Measurements from ENCODE around the gene PRR23E. TPM values are rescaled to one million over a fixed set of nuclear protein-coding genes. Genes with fewer than 3 reads are reported as not detected.

PRR23E gene
- total RNA-seq, 1 experiment from 2014 or later = not detected

- Histone ChIP-seq H3K9me3 (no peaks in the 10 kb centered on the region), H3K27me3 (replicated peaks; ENCODE audit: control insufficient read depth, insufficient read depth, low read length) (no peaks in the 10 kb centered on the region; the same call in 1 of the 2 replicates), H3K36me3 (ENCODE audit: control insufficient read depth, insufficient read depth, low read length) (no peaks in the 10 kb centered on the region), H3K4me3 (ENCODE audit: low read depth, low read length) (no peak overlapping the region), H3K4me1 (no peaks in the 10 kb centered on the region)
- Mint-ChIP-seq H3K9me3 (ENCODE audit: unreplicated experiment) (no peaks in the 10 kb centered on the region), H3K4me3 (ENCODE audit: unreplicated experiment) (no peak overlapping the region), H3K27ac (ENCODE audit: unreplicated experiment) (no peak overlapping the region), H3K4me1 (ENCODE audit: low read depth, unreplicated experiment) (no peaks in the 10 kb centered on the region), H3K36me3 (ENCODE audit: insufficient read depth, unreplicated experiment) (no peaks in the 10 kb centered on the region), H3K27me3 (ENCODE audit: insufficient read depth, unreplicated experiment) (peaks cover 22% of the 10 kb centered on the region)
- BruUV-seq (replicated peaks) = no TSS peak
- ChIA-PET POLR2A (no interaction called here), CTCF (no interaction called here)
- TF ChIP-seq CTCF (IDR thresholded peaks at IDR 0.05; ENCODE audit: insufficient read depth in 1 of 2, low read depth in 1 of 2, low read length in 1 of 2, severe bottlenecking in 1 of 2, unreplicated experiment in 1 of 2) = no peak
- no peak for DNase-seq
- intact Hi-C loops (cut with micrococcal nuclease; ENCODE audit: unreplicated experiment) = loop anchor here (10.0 kb wide), 1 partner anchor 416 kb away; no protein-coding TSS in a partner anchor
These were observed 22.1 kb upstream of the PRR23E start for GRCh38 chr3:127170814-127171213.

GRCh38 chr3:127171320-127171719 lies 21.6 kb upstream of the PRR23E start:
- no peak for DNase-seq
- no TSS peak for BruUV-seq (replicated peaks)
- no peaks in the 10 kb centered on the region for H3K36me3 ChIP-seq (ENCODE audit: control insufficient read depth, insufficient read depth, low read length)
- H3K9me3 ChIP-seq = no peaks in the 10 kb centered on the region
- CTCF ChIA-PET = no interaction called here
- no peak overlapping the region for H3K27ac Mint-ChIP-seq (ENCODE audit: unreplicated experiment)
- no peaks in the 10 kb centered on the region for H3K36me3 Mint-ChIP-seq (ENCODE audit: insufficient read depth, unreplicated experiment)
- H3K4me3 Mint-ChIP-seq (ENCODE audit: unreplicated experiment) = no peak overlapping the region
- no peaks in the 10 kb centered on the region for H3K9me3 Mint-ChIP-seq (ENCODE audit: unreplicated experiment)
- intact Hi-C loops (cut with micrococcal nuclease; ENCODE audit: unreplicated experiment) = loop anchor here (10.0 kb wide), 1 partner anchor 417 kb away; no protein-coding TSS in a partner anchor
- H3K4me1 ChIP-seq = no peaks in the 10 kb centered on the region
- H3K4me3 ChIP-seq (ENCODE audit: low read depth, low read length) = no peak overlapping the region
- no peaks in the 10 kb centered on the region; the same call in 1 of the 2 replicates for H3K27me3 ChIP-seq (replicated peaks; ENCODE audit: control insufficient read depth, insufficient read depth, low read length)
- POLR2A ChIA-PET = no interaction called here
- peaks cover 18% of the 10 kb centered on the region for H3K27me3 Mint-ChIP-seq (ENCODE audit: insufficient read depth, unreplicated experiment)
- no peak for TF ChIP-seq CTCF (IDR thresholded peaks at IDR 0.05; ENCODE audit: insufficient read depth in 1 of 2, low read depth in 1 of 2, low read length in 1 of 2, severe bottlenecking in 1 of 2, unreplicated experiment in 1 of 2)
- H3K4me1 Mint-ChIP-seq (ENCODE audit: low read depth, unreplicated experiment) = no peaks in the 10 kb centered on the region

DNA sequence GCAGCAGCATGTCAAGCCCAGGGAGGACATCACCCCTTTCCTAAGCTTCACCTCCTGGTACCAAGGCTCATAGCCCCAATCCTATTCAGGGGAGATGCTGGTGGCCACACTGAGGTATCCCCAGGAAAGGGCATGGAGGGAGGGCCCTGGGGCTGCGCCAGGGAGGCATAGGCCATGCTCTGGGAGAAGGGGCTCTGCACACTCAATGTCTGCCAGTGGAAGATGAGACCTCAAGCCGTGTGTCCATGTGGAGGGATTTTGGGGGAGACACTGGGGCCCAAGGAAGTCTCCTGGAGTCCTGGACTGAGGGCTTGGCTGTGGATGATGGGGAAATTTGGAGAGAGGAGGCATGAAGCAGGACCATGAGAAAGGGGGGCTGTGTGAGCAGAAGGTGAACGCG lies 21.2 kb upstream of the PRR23E start:
- no peak for DNase-seq
- Mint-ChIP-seq H3K27ac (ENCODE audit: unreplicated experiment) (no peak overlapping the region), H3K36me3 (ENCODE audit: insufficient read depth, unreplicated experiment) (no peaks in the 10 kb centered on the region), H3K4me1 (ENCODE audit: low read depth, unreplicated experiment) (no peaks in the 10 kb centered on the region), H3K27me3 (ENCODE audit: insufficient read depth, unreplicated experiment) (peaks cover 15% of the 10 kb centered on the region), H3K4me3 (ENCODE audit: unreplicated experiment) (no peak overlapping the region), H3K9me3 (ENCODE audit: unreplicated experiment) (no peaks in the 10 kb centered on the region)
- intact Hi-C loops (cut with micrococcal nuclease; ENCODE audit: unreplicated experiment) = loop anchor here (10.0 kb wide), 1 partner anchor 417 kb away; no protein-coding TSS in a partner anchor
- CTCF ChIA-PET = no interaction called here
- Histone ChIP-seq H3K36me3 (ENCODE audit: control insufficient read depth, insufficient read depth, low read length) (no peaks in the 10 kb centered on the region), H3K9me3 (no peaks in the 10 kb centered on the region), H3K4me3 (ENCODE audit: low read depth, low read length) (no peak overlapping the region), H3K4me1 (no peaks in the 10 kb centered on the region), H3K27me3 (replicated peaks; ENCODE audit: control insufficient read depth, insufficient read depth, low read length) (no peaks in the 10 kb centered on the region; the same call in 1 of the 2 replicates)
- POLR2A ChIA-PET = no interaction called here
- no TSS peak for BruUV-seq (replicated peaks)
- TF ChIP-seq CTCF (IDR thresholded peaks at IDR 0.05; ENCODE audit: insufficient read depth in 1 of 2, low read depth in 1 of 2, low read length in 1 of 2, severe bottlenecking in 1 of 2, unreplicated experiment in 1 of 2) = no peak
